Ishikawa (cell line): ENCODE results near the gene PON1.

Source experiments
- CEBPB ChIP-seq: IDR thresholded peaks from 2 replicates; pipeline ENCODE4 v1.6.1; 2012
- CREB1 ChIP-seq: IDR thresholded peaks from 2 replicates; pipeline ENCODE4 v1.6.1; 2012; ENCODE audit warnings: low read depth
- EGR1 ChIP-seq: IDR thresholded peaks from 2 replicates; pipeline ENCODE4 v1.6.1; 2012
- EP300 ChIP-seq: IDR thresholded peaks from 2 replicates; pipeline ENCODE4 v1.6.1; 2012; ENCODE audit warnings: borderline replicate concordance
- FOXM1 ChIP-seq: IDR thresholded peaks from 2 replicates; pipeline ENCODE4 v1.6.1; 2012; ENCODE audit warnings: low read depth, borderline replicate concordance
- RAD21 ChIP-seq: IDR thresholded peaks from 2 replicates; pipeline ENCODE4 v1.6.1; 2012; ENCODE audit warnings: low read depth
- TAF1 ChIP-seq: IDR thresholded peaks from 2 replicates; pipeline ENCODE4 v1.6.1; 2012; ENCODE audit warnings: low read depth, mild to moderate bottlenecking
- TEAD4 ChIP-seq: IDR thresholded peaks from 2 replicates; pipeline ENCODE4 v1.6.1; 2012
- TF ChIP-seq, protein P1 (sequence below): IDR thresholded peaks from 2 replicates; pipeline ENCODE4 v1.6.1; 2012
- TF ChIP-seq, protein P2 (sequence below): IDR thresholded peaks from 2 replicates; pipeline ENCODE4 v1.6.1; 2012
- TF ChIP-seq, protein P3 (sequence below): IDR thresholded peaks from 2 replicates; pipeline ENCODE4 v1.6.1; 2012; ENCODE audit warnings: low read depth, mild to moderate bottlenecking

DNA sequence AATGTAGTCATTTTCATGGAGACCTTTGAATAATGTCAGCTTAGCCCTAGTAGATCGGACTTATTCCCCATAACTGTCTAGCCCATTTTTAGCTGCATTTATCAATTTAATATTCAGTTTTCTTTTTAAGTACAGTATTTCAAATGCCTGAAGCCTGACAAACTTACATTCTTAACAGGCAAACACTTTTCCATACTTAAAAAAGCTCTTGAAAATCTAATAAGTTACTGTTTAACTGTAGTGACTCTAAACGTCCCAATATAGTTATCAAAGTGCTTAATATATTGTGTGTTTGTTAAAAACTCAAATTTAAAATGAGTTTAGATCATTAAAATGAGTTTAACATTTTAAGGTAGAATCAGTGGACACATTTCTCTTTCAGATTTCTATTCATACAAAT lies 44.9 kb downstream of the PON1 start:
- TF ChIP-seq RAD21 (no peak), CREB1 (no peak), FOXM1 (no peak), EP300 (no peak), EGR1 (no peak), TEAD4 (no peak), CEBPB (no peak), TAF1 (no peak)
- TF ChIP-seq, protein P1, sequence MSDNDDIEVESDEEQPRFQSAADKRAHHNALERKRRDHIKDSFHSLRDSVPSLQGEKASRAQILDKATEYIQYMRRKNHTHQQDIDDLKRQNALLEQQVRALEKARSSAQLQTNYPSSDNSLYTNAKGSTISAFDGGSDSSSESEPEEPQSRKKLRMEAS = no peak
- TF ChIP-seq, protein P2, sequence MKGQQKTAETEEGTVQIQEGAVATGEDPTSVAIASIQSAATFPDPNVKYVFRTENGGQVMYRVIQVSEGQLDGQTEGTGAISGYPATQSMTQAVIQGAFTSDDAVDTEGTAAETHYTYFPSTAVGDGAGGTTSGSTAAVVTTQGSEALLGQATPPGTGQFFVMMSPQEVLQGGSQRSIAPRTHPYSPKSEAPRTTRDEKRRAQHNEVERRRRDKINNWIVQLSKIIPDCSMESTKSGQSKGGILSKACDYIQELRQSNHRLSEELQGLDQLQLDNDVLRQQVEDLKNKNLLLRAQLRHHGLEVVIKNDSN = no peak
- TF ChIP-seq, protein P3, sequence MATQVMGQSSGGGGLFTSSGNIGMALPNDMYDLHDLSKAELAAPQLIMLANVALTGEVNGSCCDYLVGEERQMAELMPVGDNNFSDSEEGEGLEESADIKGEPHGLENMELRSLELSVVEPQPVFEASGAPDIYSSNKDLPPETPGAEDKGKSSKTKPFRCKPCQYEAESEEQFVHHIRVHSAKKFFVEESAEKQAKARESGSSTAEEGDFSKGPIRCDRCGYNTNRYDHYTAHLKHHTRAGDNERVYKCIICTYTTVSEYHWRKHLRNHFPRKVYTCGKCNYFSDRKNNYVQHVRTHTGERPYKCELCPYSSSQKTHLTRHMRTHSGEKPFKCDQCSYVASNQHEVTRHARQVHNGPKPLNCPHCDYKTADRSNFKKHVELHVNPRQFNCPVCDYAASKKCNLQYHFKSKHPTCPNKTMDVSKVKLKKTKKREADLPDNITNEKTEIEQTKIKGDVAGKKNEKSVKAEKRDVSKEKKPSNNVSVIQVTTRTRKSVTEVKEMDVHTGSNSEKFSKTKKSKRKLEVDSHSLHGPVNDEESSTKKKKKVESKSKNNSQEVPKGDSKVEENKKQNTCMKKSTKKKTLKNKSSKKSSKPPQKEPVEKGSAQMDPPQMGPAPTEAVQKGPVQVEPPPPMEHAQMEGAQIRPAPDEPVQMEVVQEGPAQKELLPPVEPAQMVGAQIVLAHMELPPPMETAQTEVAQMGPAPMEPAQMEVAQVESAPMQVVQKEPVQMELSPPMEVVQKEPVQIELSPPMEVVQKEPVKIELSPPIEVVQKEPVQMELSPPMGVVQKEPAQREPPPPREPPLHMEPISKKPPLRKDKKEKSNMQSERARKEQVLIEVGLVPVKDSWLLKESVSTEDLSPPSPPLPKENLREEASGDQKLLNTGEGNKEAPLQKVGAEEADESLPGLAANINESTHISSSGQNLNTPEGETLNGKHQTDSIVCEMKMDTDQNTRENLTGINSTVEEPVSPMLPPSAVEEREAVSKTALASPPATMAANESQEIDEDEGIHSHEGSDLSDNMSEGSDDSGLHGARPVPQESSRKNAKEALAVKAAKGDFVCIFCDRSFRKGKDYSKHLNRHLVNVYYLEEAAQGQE = no peak
